GM23338 (cell line): ENCODE results near the gene C13orf46. TPM values are rescaled to one million over a fixed set of nuclear protein-coding genes. Genes with fewer than 3 reads are reported as not detected.

Experiments
- ATAC-seq: fragments of 200-7000 bp; cut with Tn5 transposase; 3 replicates; pipeline ENCODE4 v1.9.1; 2020
- DNase-seq: peaks from one replicate; pipeline ENCODE4 v3.0.0-alpha.2; 2015; ENCODE audit warnings: low spot score
- H2AFZ ChIP-seq: fragments of 200-600 bp; sonication (generic); 2 replicates; pipeline ENCODE4 v1.8.0; 2016; ENCODE audit warnings: antibody characterized with exemption, mild to moderate bottlenecking, moderate library complexity
- H3F3A ChIP-seq: fragments of 200-600 bp; sonication (generic); replicated peaks from 2 replicates; pipeline ENCODE4 v1.8.0; 2017; ENCODE audit warnings: antibody characterized with exemption, mixed run types, low read depth
- H3K27ac ChIP-seq: fragments of 200-600 bp; sonication (generic); 2 replicates; pipeline ENCODE4 v1.6.1; 2016; ENCODE audit warnings: low read depth
- H3K27me3 ChIP-seq: fragments of 200-600 bp; sonication (generic); 2 replicates; pipeline ENCODE4 v1.8.0; 2016; ENCODE audit warnings: mild to moderate bottlenecking, mixed run types, moderate library complexity; ENCODE audit not compliant: insufficient read depth
- H3K36me3 ChIP-seq: fragments of 200-600 bp; sonication (generic); 2 replicates; pipeline ENCODE4 v1.8.0; 2016; ENCODE audit warnings: mild to moderate bottlenecking; ENCODE audit not compliant: insufficient read depth
- H3K4me1 ChIP-seq: fragments of 200-600 bp; sonication (generic); 2 replicates; pipeline ENCODE4 v1.8.0; 2016; ENCODE audit warnings: mild to moderate bottlenecking, moderate library complexity; ENCODE audit not compliant: insufficient read depth
- H3K4me2 ChIP-seq: fragments of 200-600 bp; sonication (generic); 2 replicates; pipeline ENCODE4 v1.7.1; 2017; ENCODE audit warnings: mixed run types
- H3K4me3 ChIP-seq: fragments of 200-600 bp; sonication (generic); 2 replicates; pipeline ENCODE4 v1.6.1; 2016; ENCODE audit warnings: mixed run types
- H3K79me2 ChIP-seq: fragments of 200-600 bp; sonication (generic); replicated peaks from 2 replicates; pipeline ENCODE4 v1.8.0; 2017; ENCODE audit warnings: mild to moderate bottlenecking; ENCODE audit not compliant: insufficient read depth
- H3K9me2 ChIP-seq: fragments of 200-600 bp; sonication (generic); 2 replicates; pipeline ENCODE4 v1.8.0; 2017; ENCODE audit not compliant: insufficient read depth
- H4K20me1 ChIP-seq: fragments of 200-600 bp; sonication (generic); replicated peaks from 2 replicates; pipeline ENCODE4 v1.8.0; 2017; ENCODE audit warnings: mild to moderate bottlenecking; ENCODE audit not compliant: insufficient read depth
- H3K27ac Mint-ChIP-seq: 2 replicates; pipeline ENCODE4 v1.8.0; 2020; ENCODE audit warnings: inconsistent platforms, mild to moderate bottlenecking, moderate library complexity, mixed read lengths
- H3K27me3 Mint-ChIP-seq: 3 replicates; pipeline ENCODE4 v1.8.0; 2022; ENCODE audit warnings: low read depth, mild to moderate bottlenecking, moderate library complexity, mixed read lengths, inconsistent platforms; ENCODE audit not compliant: insufficient read depth, poor library complexity
- H3K36me3 Mint-ChIP-seq: 3 replicates; pipeline ENCODE4 v1.8.0; 2021; ENCODE audit warnings: low read depth, mild to moderate bottlenecking, inconsistent platforms, moderate library complexity, mixed read lengths
- H3K4me1 Mint-ChIP-seq: 3 replicates; pipeline ENCODE4 v1.8.0; 2020; ENCODE audit warnings: mild to moderate bottlenecking, inconsistent platforms, mixed read lengths
- H3K4me3 Mint-ChIP-seq: 3 replicates; pipeline ENCODE4 v1.8.0; 2021; ENCODE audit warnings: moderate library complexity, mild to moderate bottlenecking, inconsistent platforms, mixed read lengths
- H3K9me3 Mint-ChIP-seq: 3 replicates; pipeline ENCODE4 v1.8.0; 2020; ENCODE audit warnings: moderate library complexity, mild to moderate bottlenecking, inconsistent platforms, mixed read lengths
- EZH2phosphoT487 ChIP-seq: fragments of 200-600 bp; sonication (generic); IDR thresholded peaks from one replicate; pipeline ENCODE4 v1.8.1; 2018; ENCODE audit warnings: antibody characterized with exemption; ENCODE audit not compliant: unreplicated experiment
- JUNB ChIP-seq: IDR thresholded peaks from one replicate; pipeline ENCODE4 v1.6.1; 2016; ENCODE audit warnings: antibody characterized with exemption; ENCODE audit not compliant: unreplicated experiment
- NANOG ChIP-seq: IDR thresholded peaks from 2 replicates; pipeline ENCODE4 v1.6.1; 2016; ENCODE audit warnings: antibody characterized with exemption, borderline replicate concordance
- POLR2AphosphoS5 ChIP-seq: IDR thresholded peaks from 2 replicates; pipeline ENCODE4 v1.6.1; 2016; ENCODE audit warnings: antibody characterized with exemption, low read depth
- STAT1 ChIP-seq: IDR thresholded peaks from one replicate; pipeline ENCODE4 v1.6.1; 2016; ENCODE audit warnings: antibody characterized with exemption; ENCODE audit not compliant: unreplicated experiment
- ZNF114 ChIP-seq: fragments of 250-450 bp; sonication (Bioruptor Pico); IDR thresholded peaks from 2 replicates; pipeline ENCODE4 v1.5.0; 2020; ENCODE audit warnings: mild to moderate bottlenecking, moderate library complexity
- ZNF331 ChIP-seq: fragments of 250-450 bp; sonication (Bioruptor Pico); IDR thresholded peaks from 2 replicates; pipeline ENCODE4 v1.5.0; 2020; ENCODE audit warnings: low read depth, mild to moderate bottlenecking, moderate library complexity
- polyA plus RNA-seq: library from polyadenylated mRNA; unstranded; fragments of >200 nt; fragmentation: Nextera tagmentation; extraction: Ambion mirVana; gene quantifications from 2 replicates; pipeline ENCODE4 v1.2.1, GENCODE V29; 2016
- total RNA-seq: library from RNA; depleted of rRNA; stranded (reverse); fragments of >200 nt; shearing (Covaris generic); gene quantifications from 2 replicates; pipeline ENCODE4 v1.2.3, GENCODE V29; 2014
- TF ChIP-seq, protein P1 (sequence below): IDR thresholded peaks from 2 replicates; pipeline ENCODE4 v1.6.1; 2016; ENCODE audit warnings: antibody characterized with exemption
- TF ChIP-seq, protein P2 (sequence below): IDR thresholded peaks from one replicate; pipeline ENCODE4 v1.6.1; 2018; ENCODE audit warnings: antibody characterized with exemption; ENCODE audit not compliant: unreplicated experiment
- TF ChIP-seq, protein P3 (sequence below), 2 experiments: fragments of 200-600 bp in 1 of 2; sonication (generic) in 1 of 2; conservative IDR thresholded peaks; 2 replicates each; pipeline versions ENCODE4 v1.5.1 to v1.6.1; 2016 to 2017; ENCODE audit warnings: antibody characterized with exemption in 2 of 2, low read depth in 2 of 2, mild to moderate bottlenecking in 2 of 2, moderate library complexity in 1 of 2

The C13orf46 gene
- total and polyA plus RNA-seq, 2 experiments from 2014 or later = 0.44 to 1.5 TPM

DNA sequence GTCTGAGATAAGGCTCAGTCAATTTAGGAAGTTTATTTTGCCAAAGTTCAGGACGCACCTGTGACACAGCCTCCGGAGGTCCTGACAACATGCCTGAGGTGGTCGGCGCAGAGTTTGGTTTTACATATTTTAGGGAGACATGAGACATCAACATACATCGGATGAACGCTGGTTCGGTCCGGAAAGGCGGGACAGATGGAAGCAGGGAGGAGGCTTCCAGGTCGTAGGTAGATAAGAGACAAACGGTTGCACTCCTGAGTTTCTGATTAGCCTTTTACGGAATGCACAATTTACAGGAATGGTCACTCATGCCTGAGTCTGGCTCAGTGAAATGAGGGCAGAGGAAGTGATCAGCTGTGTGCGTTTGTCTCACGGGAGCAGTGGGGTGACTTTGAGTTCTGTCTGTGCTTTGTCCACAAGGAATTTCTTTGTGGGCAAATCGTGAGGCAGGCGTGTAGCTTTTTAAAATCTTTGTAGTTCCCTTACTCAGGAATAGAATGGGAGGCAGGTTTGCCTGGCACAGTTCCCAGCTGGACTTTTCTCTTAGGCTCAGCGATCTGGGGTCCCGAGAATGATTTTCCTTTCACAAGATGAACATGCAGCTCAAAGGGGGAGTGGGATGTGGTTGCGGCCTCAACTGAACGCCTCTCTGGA is 36.2 kb downstream of the C13orf46 start:
- peaks cover 17% of the 10 kb centered on the region for H3K27me3 Mint-ChIP-seq
- Histone ChIP-seq H3K27me3 (no peaks in the 10 kb centered on the region), H2AFZ (no peak overlapping the region), H3K36me3 (no peaks in the 10 kb centered on the region), H3K27ac (no peak overlapping the region), H3K9me2 (no peaks in the 10 kb centered on the region), H3K4me2 (no peak overlapping the region), H3K4me1 (no peaks in the 10 kb centered on the region), H3K4me3 (no peak overlapping the region), H4K20me1 (no peaks in the 10 kb centered on the region), H3F3A (no peaks in the 10 kb centered on the region), H3K79me2 (no peaks in the 10 kb centered on the region)
- peaks cover 11% of the 10 kb centered on the region for H3K4me1 Mint-ChIP-seq
- no peak overlapping the region for H3K27ac Mint-ChIP-seq
- no peak overlapping the region for H3K4me3 Mint-ChIP-seq
- H3K9me3 Mint-ChIP-seq = no peaks in the 10 kb centered on the region
- no peak for ATAC-seq
- no peaks in the 10 kb centered on the region for H3K36me3 Mint-ChIP-seq
- TF ChIP-seq, protein P1, sequence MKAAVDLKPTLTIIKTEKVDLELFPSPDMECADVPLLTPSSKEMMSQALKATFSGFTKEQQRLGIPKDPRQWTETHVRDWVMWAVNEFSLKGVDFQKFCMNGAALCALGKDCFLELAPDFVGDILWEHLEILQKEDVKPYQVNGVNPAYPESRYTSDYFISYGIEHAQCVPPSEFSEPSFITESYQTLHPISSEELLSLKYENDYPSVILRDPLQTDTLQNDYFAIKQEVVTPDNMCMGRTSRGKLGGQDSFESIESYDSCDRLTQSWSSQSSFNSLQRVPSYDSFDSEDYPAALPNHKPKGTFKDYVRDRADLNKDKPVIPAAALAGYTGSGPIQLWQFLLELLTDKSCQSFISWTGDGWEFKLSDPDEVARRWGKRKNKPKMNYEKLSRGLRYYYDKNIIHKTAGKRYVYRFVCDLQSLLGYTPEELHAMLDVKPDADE = no peak
- DNase-seq = no peak

DNA sequence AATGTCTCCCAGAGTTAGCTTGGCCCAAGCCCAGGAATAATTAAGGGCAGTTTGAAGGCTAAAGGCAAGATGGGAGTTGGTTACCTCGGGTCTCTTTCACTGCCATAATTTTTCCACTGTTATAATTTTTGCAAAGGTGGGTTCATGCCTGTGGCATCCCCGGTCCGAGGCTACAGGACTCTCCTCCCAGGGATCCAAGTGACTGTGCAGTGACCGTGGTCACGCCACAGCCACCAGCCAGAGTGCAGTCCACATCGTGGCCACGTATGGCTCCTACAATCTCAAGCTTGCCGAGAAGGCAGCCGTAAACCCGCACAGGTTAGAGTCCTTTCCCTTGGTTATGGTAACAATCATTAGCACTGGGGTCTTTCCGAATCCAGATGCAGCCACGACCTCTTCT is 36.8 kb downstream of the C13orf46 start:
- Histone ChIP-seq H3K4me2 (no peak overlapping the region), H3K4me3 (no peak overlapping the region), H3K27ac (no peak overlapping the region), H3F3A (no peaks in the 10 kb centered on the region), H3K9me2 (no peaks in the 10 kb centered on the region), H3K27me3 (no peaks in the 10 kb centered on the region), H2AFZ (no peak overlapping the region), H3K4me1 (no peaks in the 10 kb centered on the region), H3K79me2 (no peaks in the 10 kb centered on the region), H3K36me3 (no peaks in the 10 kb centered on the region), H4K20me1 (no peaks in the 10 kb centered on the region)
- ATAC-seq (no peak), DNase-seq (no peak)
- H3K4me3 Mint-ChIP-seq = no peak overlapping the region
- peaks cover 18% of the 10 kb centered on the region for H3K27me3 Mint-ChIP-seq
- H3K4me1 Mint-ChIP-seq = peaks cover 11% of the 10 kb centered on the region
- no peak overlapping the region for H3K27ac Mint-ChIP-seq
- H3K36me3 Mint-ChIP-seq = no peaks in the 10 kb centered on the region
- no peaks in the 10 kb centered on the region for H3K9me3 Mint-ChIP-seq
- TF ChIP-seq POLR2AphosphoS5 (no peak), ZNF331 (CRISPR knock-in tag) (no peak), STAT1 (no peak), ZNF114 (CRISPR knock-in tag) (no peak), EZH2phosphoT487 (no peak), NANOG (no peak), JUNB (no peak)
- TF ChIP-seq, protein P2, sequence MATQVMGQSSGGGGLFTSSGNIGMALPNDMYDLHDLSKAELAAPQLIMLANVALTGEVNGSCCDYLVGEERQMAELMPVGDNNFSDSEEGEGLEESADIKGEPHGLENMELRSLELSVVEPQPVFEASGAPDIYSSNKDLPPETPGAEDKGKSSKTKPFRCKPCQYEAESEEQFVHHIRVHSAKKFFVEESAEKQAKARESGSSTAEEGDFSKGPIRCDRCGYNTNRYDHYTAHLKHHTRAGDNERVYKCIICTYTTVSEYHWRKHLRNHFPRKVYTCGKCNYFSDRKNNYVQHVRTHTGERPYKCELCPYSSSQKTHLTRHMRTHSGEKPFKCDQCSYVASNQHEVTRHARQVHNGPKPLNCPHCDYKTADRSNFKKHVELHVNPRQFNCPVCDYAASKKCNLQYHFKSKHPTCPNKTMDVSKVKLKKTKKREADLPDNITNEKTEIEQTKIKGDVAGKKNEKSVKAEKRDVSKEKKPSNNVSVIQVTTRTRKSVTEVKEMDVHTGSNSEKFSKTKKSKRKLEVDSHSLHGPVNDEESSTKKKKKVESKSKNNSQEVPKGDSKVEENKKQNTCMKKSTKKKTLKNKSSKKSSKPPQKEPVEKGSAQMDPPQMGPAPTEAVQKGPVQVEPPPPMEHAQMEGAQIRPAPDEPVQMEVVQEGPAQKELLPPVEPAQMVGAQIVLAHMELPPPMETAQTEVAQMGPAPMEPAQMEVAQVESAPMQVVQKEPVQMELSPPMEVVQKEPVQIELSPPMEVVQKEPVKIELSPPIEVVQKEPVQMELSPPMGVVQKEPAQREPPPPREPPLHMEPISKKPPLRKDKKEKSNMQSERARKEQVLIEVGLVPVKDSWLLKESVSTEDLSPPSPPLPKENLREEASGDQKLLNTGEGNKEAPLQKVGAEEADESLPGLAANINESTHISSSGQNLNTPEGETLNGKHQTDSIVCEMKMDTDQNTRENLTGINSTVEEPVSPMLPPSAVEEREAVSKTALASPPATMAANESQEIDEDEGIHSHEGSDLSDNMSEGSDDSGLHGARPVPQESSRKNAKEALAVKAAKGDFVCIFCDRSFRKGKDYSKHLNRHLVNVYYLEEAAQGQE = no peak
- TF ChIP-seq, protein P3, sequence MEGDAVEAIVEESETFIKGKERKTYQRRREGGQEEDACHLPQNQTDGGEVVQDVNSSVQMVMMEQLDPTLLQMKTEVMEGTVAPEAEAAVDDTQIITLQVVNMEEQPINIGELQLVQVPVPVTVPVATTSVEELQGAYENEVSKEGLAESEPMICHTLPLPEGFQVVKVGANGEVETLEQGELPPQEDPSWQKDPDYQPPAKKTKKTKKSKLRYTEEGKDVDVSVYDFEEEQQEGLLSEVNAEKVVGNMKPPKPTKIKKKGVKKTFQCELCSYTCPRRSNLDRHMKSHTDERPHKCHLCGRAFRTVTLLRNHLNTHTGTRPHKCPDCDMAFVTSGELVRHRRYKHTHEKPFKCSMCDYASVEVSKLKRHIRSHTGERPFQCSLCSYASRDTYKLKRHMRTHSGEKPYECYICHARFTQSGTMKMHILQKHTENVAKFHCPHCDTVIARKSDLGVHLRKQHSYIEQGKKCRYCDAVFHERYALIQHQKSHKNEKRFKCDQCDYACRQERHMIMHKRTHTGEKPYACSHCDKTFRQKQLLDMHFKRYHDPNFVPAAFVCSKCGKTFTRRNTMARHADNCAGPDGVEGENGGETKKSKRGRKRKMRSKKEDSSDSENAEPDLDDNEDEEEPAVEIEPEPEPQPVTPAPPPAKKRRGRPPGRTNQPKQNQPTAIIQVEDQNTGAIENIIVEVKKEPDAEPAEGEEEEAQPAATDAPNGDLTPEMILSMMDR (conservative IDR thresholded peaks at IDR 0.05; ENCODE audit: low read depth in 2 of 2) = no peak
